ENCODE data around the gene STAC3. TPM values are rescaled to one million over a fixed set of nuclear protein-coding genes. Genes with fewer than 3 reads are reported as not detected.

Gene STAC3
- total RNA-seq, 4 donors from 2014 or later, result 1.9 to 6.6 (median 2.4) TPM

- peaks cover 0 to 22% (median 17%) of the 10 kb centered on the region in 4 donors for H3K4me1 ChIP-seq
- no peak for DNase-seq
- TF ChIP-seq CTCF (IDR thresholded peaks at IDR 0.05) (no peak), POLR2A (IDR thresholded peaks at IDR 0.05) (no peak)
- H3K27ac ChIP-seq, result peak overlapping the region in 3 of 4 donors; percentile 50 to 80 (median 66)
- peaks cover 0 to 10% of the 10 kb centered on the region in 2 donors for H3K27me3 ChIP-seq
- peaks cover 0 to 28% (median 0%) of the 10 kb centered on the region in 3 donors for H3K36me3 ChIP-seq
- no peaks in the 10 kb centered on the region for H3K9me3 ChIP-seq
- H3K4me3 ChIP-seq, result peak overlapping the region; percentile 45 to 75 (median 65)
These were observed 20.4 kb downstream of the STAC3 start for GRCh38 chr12:57230381-57231155.

GRCh38 chr12:57229634-57230380, 21.2 kb downstream of the STAC3 start, which contains the start of gene SHMT2:
SHMT2 (plus strand) TSS chr12:57229711; CDS start chr12:57229779, 68 bp downstream.
- peaks cover 0 to 28% (median 22%) of the 10 kb centered on the region in 4 donors for H3K4me1 ChIP-seq

GRCh38 chr12:57229046-57229633, 21.8 kb downstream of the STAC3 start:
- DNase-seq, result peak in 1 of 3 donors; percentile 46
- H3K9me3 ChIP-seq, result peaks cover 0 to 7% (median 0%) of the 10 kb centered on the region in 4 donors
- peaks cover 0 to 32% (median 23%) of the 10 kb centered on the region in 4 donors for H3K4me1 ChIP-seq
- TF ChIP-seq CTCF (IDR thresholded peaks at IDR 0.05) (peak in 3 of 6 experiments; percentile 38 to 40 (median 38)), POLR2A (IDR thresholded peaks at IDR 0.05) (no peak)
- peak overlapping the region; percentile 45 to 75 (median 65) for H3K4me3 ChIP-seq
- H3K27ac ChIP-seq, result peak overlapping the region in 3 of 4 donors; percentile 44 to 80 (median 50)
- peaks cover 0 to 22% of the 10 kb centered on the region in 2 donors for H3K27me3 ChIP-seq
- peaks cover 0 to 28% (median 0%) of the 10 kb centered on the region in 3 donors for H3K36me3 ChIP-seq

More at GRCh38 chr12:57229634-57230380, 21.2 kb downstream of the STAC3 start, which contains the start of gene SHMT2:
- peaks cover 0 to 17% of the 10 kb centered on the region in 2 donors for H3K27me3 ChIP-seq
- H3K36me3 ChIP-seq, result peaks cover 0 to 28% (median 0%) of the 10 kb centered on the region in 3 donors
- H3K4me3 ChIP-seq, result peak within 1 kb of the TSS; percentile 45 to 75 (median 65)
- H3K9me3 ChIP-seq, result peaks cover 0 to 6% (median 0%) of the 10 kb centered on the region in 4 donors
- TF ChIP-seq CTCF (IDR thresholded peaks at IDR 0.05) (no peak), POLR2A (IDR thresholded peaks at IDR 0.05) (peak in 1 of 2 donors; percentile 23)
- H3K27ac ChIP-seq, result peak within 1 kb of the TSS; percentile 44 to 80 (median 58)
- peak; percentile 87 to 98 (median 89) for DNase-seq

- H3K27me3 ChIP-seq, result peaks cover 0 to 36% of the 10 kb centered on the region in 2 donors
- H3K4me1 ChIP-seq, result peaks cover 0 to 32% (median 23%) of the 10 kb centered on the region in 4 donors
- H3K27ac ChIP-seq, result no peak overlapping the region
These were observed 23.5 kb downstream of the STAC3 start for GRCh38 chr12:57227315-57228115.

More at GRCh38 chr12:57227315-57228115, 23.5 kb downstream of the STAC3 start:
- no peak overlapping the region for H3K4me3 ChIP-seq
- TF ChIP-seq POLR2A (IDR thresholded peaks at IDR 0.05) (no peak), CTCF (IDR thresholded peaks at IDR 0.05) (no peak)
- peaks cover 0 to 7% (median 0%) of the 10 kb centered on the region in 4 donors for H3K9me3 ChIP-seq
- DNase-seq, result no peak
- H3K36me3 ChIP-seq, result peaks cover 0 to 12% (median 0%) of the 10 kb centered on the region in 3 donors
